Measurements from ENCODE around the gene CPPED1.
"Not testable (repeated sequence)": the region's sequence is repeated elsewhere in the genome, so short reads cannot be mapped to it uniquely, and the experiment has no call there.

The CPPED1 gene

DNA sequence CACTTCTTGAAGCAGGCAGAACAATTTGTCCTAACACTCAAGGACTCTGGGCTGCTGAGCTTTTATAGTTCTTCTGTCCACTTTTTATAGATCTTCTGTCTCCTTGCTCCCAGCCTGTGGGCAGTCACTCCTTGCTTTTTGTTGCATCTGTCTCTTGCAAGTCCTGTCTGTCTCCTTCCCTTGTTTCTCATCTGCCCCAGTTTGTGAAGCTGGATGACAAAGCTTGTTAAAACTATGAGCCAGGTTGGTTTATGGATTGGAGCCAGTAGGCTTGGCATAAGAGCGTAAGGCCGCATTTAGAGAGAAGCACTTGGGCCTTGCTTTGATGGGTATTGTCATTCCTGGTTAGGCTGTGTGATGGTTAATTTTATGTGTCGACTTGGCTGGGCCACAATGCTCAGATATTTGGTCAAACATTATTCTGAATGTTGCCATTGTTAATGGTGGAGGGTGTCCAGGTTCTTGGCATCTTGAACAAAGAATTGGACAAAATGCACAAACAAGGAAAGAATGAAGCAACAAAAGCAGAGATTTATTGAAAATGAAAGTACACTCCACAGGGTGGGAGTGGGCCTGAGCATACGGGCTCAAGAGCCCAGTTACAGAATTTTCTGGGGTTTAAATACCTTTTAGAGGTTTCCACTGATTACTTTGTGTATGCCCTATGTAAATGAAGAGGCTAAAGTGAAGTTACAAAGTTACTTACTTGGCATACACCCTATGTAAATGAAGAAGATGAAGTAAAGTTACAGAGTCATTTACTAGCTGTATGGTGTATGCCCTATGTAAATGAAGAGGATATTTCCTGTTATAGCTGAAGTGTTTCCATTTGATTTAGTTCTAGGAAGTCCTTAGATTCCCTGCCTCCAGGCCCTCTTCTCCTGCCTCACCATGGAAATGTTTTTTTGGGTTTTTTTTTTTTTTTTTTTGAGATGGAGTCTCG lies 8.0 kb upstream of the CPPED1 start:
- H3K4me3 ChIP-seq: no peak overlapping the region
- H3K9me3 ChIP-seq (replicated peaks in 1 of 11): peaks cover 10 to 37% (median 24%) of the 10 kb centered on the region in 11 experiments; a peak in 17 of 22 replicates
- H3K27me3 ChIP-seq: no peaks in the 10 kb centered on the region
- H3K4me2 ChIP-seq: peak overlapping the region in 1 of 11 experiments; percentile 72; a peak in 2 of 22 replicates
- no peak overlapping the region for H3K9ac ChIP-seq
- no peak for TF ChIP-seq Cebpa-rat (IDR thresholded peaks at IDR 0.05)
- H3K4me1 ChIP-seq: peaks cover 23 to 71% (median 45%) of the 10 kb centered on the region in 10 experiments
- H3K36me3 ChIP-seq: no peaks in the 10 kb centered on the region
- no peaks in the 10 kb centered on the region for H4K20me1 ChIP-seq
- 0 out of 22 replicates have a peak overlapping the region, but pooled peaks of 1 of the 11 experiments have one; percentile 5 for H3K27ac ChIP-seq

DNA sequence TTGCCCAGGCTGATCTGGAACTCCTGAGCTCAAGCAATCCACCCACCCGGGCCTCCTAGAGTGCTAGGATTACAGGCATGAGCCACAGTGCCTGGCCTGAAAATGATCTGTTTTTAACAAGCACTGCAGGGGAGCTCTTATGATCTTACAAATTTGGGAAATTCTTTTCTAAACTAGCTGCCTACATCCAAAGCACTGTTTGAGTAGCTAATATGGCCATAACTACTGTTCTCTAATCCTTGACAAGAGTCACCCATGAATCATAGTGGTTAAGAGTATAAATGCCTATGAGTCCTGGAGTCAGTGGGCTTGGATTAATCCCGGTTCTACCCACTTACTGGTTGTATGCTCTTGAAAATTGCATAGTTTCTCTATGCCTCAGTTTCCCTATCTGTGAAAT lies 1.4 kb upstream of the CPPED1 start:
- H3K9ac ChIP-seq: no peak overlapping the region
- H4K20me1 ChIP-seq: peaks cover 0 to 2% (median 0%) of the 10 kb centered on the region in 11 experiments; a peak in 2 of 22 replicates
- peaks cover 27 to 47% (median 40%) of the 10 kb centered on the region in 10 experiments for H3K4me1 ChIP-seq
- H3K27me3 ChIP-seq: no peaks in the 10 kb centered on the region
- H3K4me3 ChIP-seq: no peak overlapping the region
- peaks cover 2 to 16% (median 6%) of the 10 kb centered on the region in 11 experiments; a peak in 17 of 22 replicates for H3K9me3 ChIP-seq (replicated peaks in 1 of 11)
- no peak overlapping the region for H3K27ac ChIP-seq
- TF ChIP-seq Cebpa-rat (IDR thresholded peaks at IDR 0.05): no peak
- H3K36me3 ChIP-seq: peaks cover 0 to 4% (median 0%) of the 10 kb centered on the region in 11 experiments; a peak in 2 of 22 replicates
- H3K4me2 ChIP-seq: 0 out of 22 replicates have a peak overlapping the region, but pooled peaks of 1 of the 11 experiments have one; percentile 3

DNA sequence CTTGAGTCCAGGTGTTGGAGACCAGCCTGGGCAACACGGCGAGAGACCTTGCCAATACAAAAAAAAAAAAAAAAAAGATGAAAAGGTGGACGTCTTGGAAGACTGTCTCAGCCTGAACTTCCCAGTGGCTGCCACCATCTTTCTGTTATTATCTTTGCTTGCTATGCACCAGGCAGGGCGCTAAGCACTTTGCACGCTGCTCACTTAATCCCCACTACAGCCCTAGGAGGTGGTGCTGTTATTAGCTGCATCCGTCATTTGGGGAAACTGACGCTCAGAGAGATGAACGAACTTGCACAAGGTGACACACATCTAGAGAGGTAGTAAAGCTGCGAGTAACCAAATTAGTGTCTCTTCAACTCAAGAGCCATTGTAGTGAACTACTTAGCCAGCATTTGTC lies 708 bp upstream of the CPPED1 start:
- Histone ChIP-seq H3K4me2 (peak overlapping the region; percentile 64 to 98 (median 89)), H3K9ac (peak overlapping the region in 4 of 11 experiments; percentile 80 to 91 (median 83); a peak in 5 of 22 replicates), H3K9me3 (replicated peaks in 1 of 11) (peaks cover 0 to 10% (median under 1%) of the 10 kb centered on the region in 11 experiments; a peak in 8 of 22 replicates), H3K27me3 (no peaks in the 10 kb centered on the region), H3K27ac (peak overlapping the region in 7 of 11 experiments; percentile 85 to 95 (median 93); a peak in 11 of 22 replicates), H4K20me1 (peaks cover 0 to 8% (median 0%) of the 10 kb centered on the region in 11 experiments; a peak in 3 of 22 replicates), H3K36me3 (peaks cover 0 to 10% (median 0%) of the 10 kb centered on the region in 11 experiments; a peak in 4 of 22 replicates), H3K4me1 (peaks cover 27 to 47% (median 42%) of the 10 kb centered on the region in 10 experiments), H3K4me3 (peak overlapping the region; percentile 59 to 82 (median 74); a peak in 18 of 20 replicates)
- no peak for TF ChIP-seq Cebpa-rat (IDR thresholded peaks at IDR 0.05)

DNA sequence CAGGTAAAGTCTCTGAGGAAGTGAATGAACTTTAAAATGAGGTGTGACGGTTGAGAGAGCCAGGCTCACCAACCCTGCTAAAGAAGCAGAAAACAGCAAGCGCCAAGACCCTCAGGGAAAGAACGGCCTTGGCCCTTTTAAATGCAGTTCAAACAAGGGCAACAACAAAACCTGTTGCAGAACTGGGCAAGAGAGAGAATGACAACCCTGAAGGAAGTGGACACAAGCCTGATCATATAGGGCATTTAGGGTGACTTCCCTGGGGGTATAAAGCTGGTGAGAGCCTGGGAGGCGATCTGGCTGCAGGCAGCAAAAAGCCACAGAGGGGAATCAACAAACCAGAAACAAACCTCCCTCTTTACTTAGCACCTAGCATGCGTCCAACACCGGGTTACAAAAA lies 1.0 kb downstream of the CPPED1 start:
- peak overlapping the region; percentile 71 to 95 (median 86) for H3K27ac ChIP-seq
- H3K9ac ChIP-seq: peak overlapping the region; percentile 80 to 93 (median 88); a peak in 20 of 22 replicates
- H3K4me3 ChIP-seq: peak overlapping the region; percentile 59 to 82 (median 74)

DNA sequence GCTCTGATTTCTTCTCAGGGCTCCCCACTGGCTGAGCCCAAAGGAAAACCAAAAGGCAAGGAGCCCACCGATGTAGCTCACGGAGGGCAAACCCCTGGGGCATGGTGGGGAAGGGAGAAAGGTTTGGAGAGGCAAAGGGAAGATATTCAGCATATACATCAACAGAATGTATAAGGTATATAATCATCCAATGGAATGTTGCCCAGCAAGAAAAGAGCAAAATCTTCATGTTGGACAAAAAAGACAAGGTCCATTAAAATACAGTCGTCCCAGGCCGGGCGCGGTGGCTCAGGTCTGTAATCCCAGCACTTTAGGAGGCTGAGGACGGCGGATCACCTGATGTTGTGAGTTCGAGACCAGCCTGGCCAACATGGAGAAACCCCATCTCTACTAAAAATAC lies 1.6 kb downstream of the CPPED1 start:
- H3K9ac ChIP-seq: peak overlapping the region in 10 of 11 experiments; percentile 74 to 93 (median 88); a peak in 18 of 22 replicates
- H3K36me3 ChIP-seq: peaks cover 0 to 21% (median 0%) of the 10 kb centered on the region in 11 experiments; a peak in 7 of 22 replicates
- H3K4me3 ChIP-seq: peak overlapping the region in 8 of 10 experiments; percentile 66 to 82 (median 76); a peak in 16 of 20 replicates
- H3K27ac ChIP-seq: peak overlapping the region; percentile 71 to 95 (median 86)
- peaks cover 0 to 10% (median 0%) of the 10 kb centered on the region in 11 experiments; a peak in 3 of 22 replicates for H3K9me3 ChIP-seq (replicated peaks in 1 of 11)
- no peaks in the 10 kb centered on the region for H3K27me3 ChIP-seq
- H4K20me1 ChIP-seq: peaks cover 0 to 32% (median 0%) of the 10 kb centered on the region in 11 experiments; a peak in 5 of 22 replicates
- H3K4me2 ChIP-seq: peak overlapping the region; percentile 73 to 98 (median 93)
- no peak for TF ChIP-seq Cebpa-rat (IDR thresholded peaks at IDR 0.05)
- H3K4me1 ChIP-seq: peaks cover 27 to 67% (median 48%) of the 10 kb centered on the region in 10 experiments

More for the DNA sequence above, 1.0 kb downstream of the CPPED1 start:
- Histone ChIP-seq H3K9me3 (replicated peaks in 1 of 11) (0 out of 22 replicates have a peak, but pooled peaks cover 0 to 7% (median 0%) of the 10 kb centered on the region in 11 experiments), H3K4me1 (peaks cover 27 to 61% (median 48%) of the 10 kb centered on the region in 10 experiments), H3K36me3 (peaks cover 0 to 15% (median 0%) of the 10 kb centered on the region in 11 experiments; a peak in 7 of 22 replicates), H3K27me3 (no peaks in the 10 kb centered on the region), H3K4me2 (peak overlapping the region; percentile 73 to 98 (median 93)), H4K20me1 (peaks cover 0 to 26% (median 0%) of the 10 kb centered on the region in 11 experiments; a peak in 3 of 22 replicates)
- TF ChIP-seq Cebpa-rat (IDR thresholded peaks at IDR 0.05): no peak

DNA sequence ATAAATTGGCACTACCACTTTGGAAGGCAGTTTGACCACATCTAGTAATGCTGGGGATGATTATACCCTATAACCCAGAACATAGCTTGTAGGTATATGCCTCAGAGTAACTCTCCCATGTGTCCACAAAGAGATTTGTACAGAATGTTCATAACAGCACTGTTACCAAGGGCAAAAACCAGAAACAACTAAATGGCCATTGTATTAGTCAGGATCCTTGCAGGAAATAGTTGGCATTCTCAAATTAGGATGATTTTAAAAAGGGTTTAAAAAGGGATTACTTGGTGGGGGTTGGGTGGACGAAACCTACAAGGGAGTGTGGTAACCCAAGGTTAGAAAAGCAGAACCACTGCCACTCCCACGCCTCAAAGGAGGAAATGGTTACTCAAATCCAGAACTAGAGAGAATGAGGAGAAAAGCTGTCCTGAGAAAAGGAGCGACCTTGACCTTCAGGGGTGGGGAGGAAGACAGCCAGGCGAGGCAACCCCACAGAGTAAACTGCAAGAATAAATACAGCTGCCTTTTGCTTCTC lies 2.1 kb downstream of the CPPED1 start:
- peaks cover 0 to 36% (median 0%) of the 10 kb centered on the region in 11 experiments; a peak in 5 of 22 replicates for H4K20me1 ChIP-seq
- H3K9ac ChIP-seq: peak overlapping the region in 10 of 11 experiments; percentile 74 to 93 (median 88); a peak in 18 of 22 replicates
- peak overlapping the region; percentile 73 to 98 (median 93) for H3K4me2 ChIP-seq
- peak overlapping the region; percentile 71 to 95 (median 86) for H3K27ac ChIP-seq
- H3K36me3 ChIP-seq: peaks cover 0 to 26% (median 0%) of the 10 kb centered on the region in 11 experiments; a peak in 8 of 22 replicates
- H3K27me3 ChIP-seq: no peaks in the 10 kb centered on the region
- H3K4me1 ChIP-seq: peaks cover 27 to 71% (median 48%) of the 10 kb centered on the region in 10 experiments
- peak in 10 of 11 experiments; percentile 13 to 81 (median 60); a peak in 12 of 22 replicates for TF ChIP-seq Cebpa-rat (IDR thresholded peaks at IDR 0.05)
- H3K4me3 ChIP-seq: peak overlapping the region in 8 of 10 experiments; percentile 66 to 82 (median 76); a peak in 15 of 20 replicates
- peaks cover 0 to 15% (median 0%) of the 10 kb centered on the region in 11 experiments; a peak in 3 of 22 replicates for H3K9me3 ChIP-seq (replicated peaks in 1 of 11)

DNA sequence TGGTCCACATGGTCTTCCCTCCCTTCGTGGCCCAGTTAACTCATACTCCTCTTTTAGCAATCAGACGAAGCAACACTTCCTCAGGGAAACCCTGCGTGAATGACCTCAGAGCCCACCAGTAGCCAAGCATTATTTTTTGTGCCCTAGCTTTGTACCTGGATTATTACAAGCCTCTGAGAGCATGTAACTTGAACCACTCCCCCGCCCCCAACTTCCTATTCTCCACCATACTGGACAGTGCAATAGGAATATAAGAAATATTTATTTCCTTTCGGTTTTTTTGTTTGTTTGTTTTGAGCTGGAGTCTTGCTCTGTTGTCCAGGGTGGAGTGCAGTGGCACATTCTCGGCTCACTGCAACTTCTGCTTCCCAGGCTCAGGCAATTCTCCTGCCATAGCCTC lies 2.9 kb downstream of the CPPED1 start:
- H3K27ac ChIP-seq: peak overlapping the region; percentile 39 to 95 (median 86); a peak in 20 of 22 replicates
- peaks cover 0 to 23% (median 0%) of the 10 kb centered on the region in 11 experiments; a peak in 4 of 22 replicates for H3K9me3 ChIP-seq (replicated peaks in 1 of 11)
- H3K4me2 ChIP-seq: peak overlapping the region in 10 of 11 experiments; percentile 73 to 98 (median 94); a peak in 19 of 22 replicates
- peaks cover 0 to 44% (median 0%) of the 10 kb centered on the region in 11 experiments; a peak in 5 of 22 replicates for H4K20me1 ChIP-seq
- H3K27me3 ChIP-seq: no peaks in the 10 kb centered on the region
- peak overlapping the region in 9 of 11 experiments; percentile 36 to 93 (median 88); a peak in 15 of 22 replicates for H3K9ac ChIP-seq
- H3K4me1 ChIP-seq: peaks cover 27 to 75% (median 48%) of the 10 kb centered on the region in 10 experiments
- H3K36me3 ChIP-seq: peaks cover 0 to 34% (median 7%) of the 10 kb centered on the region in 11 experiments; a peak in 10 of 22 replicates
- H3K4me3 ChIP-seq: peak overlapping the region in 6 of 10 experiments; percentile 4 to 82 (median 78); a peak in 7 of 20 replicates
- TF ChIP-seq Cebpa-rat (IDR thresholded peaks at IDR 0.05): no peak

DNA sequence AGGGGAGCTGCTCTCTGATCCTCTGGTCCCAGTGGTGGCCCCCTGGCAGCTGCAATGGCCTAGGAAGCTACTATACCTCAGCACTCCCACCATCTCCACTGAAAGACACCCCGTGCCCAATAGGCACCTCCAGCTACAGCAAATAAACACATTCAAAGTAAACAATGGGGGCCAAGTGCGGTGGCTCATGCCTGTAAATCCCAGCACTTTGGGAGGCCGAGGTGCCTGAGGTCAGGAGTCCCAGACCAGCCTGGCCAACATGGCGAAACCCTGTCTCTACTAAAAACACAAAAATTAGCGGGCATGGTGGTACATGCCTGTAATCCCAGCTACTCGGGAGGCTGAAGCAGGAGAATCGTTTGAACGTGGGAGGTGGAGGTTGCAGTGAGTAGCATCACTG lies 3.7 kb downstream of the CPPED1 start:
- not testable (repeated sequence) for H3K27me3 ChIP-seq
- Histone ChIP-seq H3K4me3 (peak overlapping the region in 2 of 10 experiments; percentile 78 to 82; a peak in 2 of 20 replicates), H3K36me3 (peaks cover 0 to 42% (median 15%) of the 10 kb centered on the region in 11 experiments; a peak in 12 of 22 replicates), H3K9ac (peak overlapping the region in 1 of 11 experiments; percentile 15; a peak in 2 of 22 replicates), H4K20me1 (peaks cover 0 to 52% (median 3%) of the 10 kb centered on the region in 11 experiments; a peak in 8 of 22 replicates), H3K4me1 (peaks cover 27 to 75% (median 48%) of the 10 kb centered on the region in 10 experiments), H3K4me2 (peak overlapping the region in 8 of 11 experiments; percentile 89 to 98 (median 94); a peak in 15 of 22 replicates), H3K27ac (peak overlapping the region in 9 of 11 experiments; percentile 19 to 95 (median 93); a peak in 16 of 22 replicates), H3K9me3 (replicated peaks in 1 of 11) (peaks cover 0 to 24% (median 0%) of the 10 kb centered on the region in 11 experiments; a peak in 4 of 22 replicates)
